HG03095 (cell line): Measurements from ENCODE around the gene EHMT1.

Source experiments
- ATAC-seq: cut with Tn5 transposase; IDR thresholded peaks from one replicate; pipeline ENCODE4 v1.9.1; 2021; ENCODE audit warnings: moderate library complexity; ENCODE audit not compliant: unreplicated experiment

The EHMT1 gene

GRCh38 chr9:137643921-137644320, 25.1 kb downstream of the EHMT1 start:
- ATAC-seq = no peak

GRCh38 chr9:137645211-137645610, 26.4 kb downstream of the EHMT1 start:
- ATAC-seq = no peak

- ATAC-seq = no peak
Measured at GRCh38 chr9:137646341-137646740, 27.5 kb downstream of the EHMT1 start.

- ATAC-seq = no peak
Measured at GRCh38 chr9:137647096-137647714, 28.4 kb downstream of the EHMT1 start.

GRCh38 chr9:137648396-137648795, 29.6 kb downstream of the EHMT1 start:
- ATAC-seq = no peak

GRCh38 chr9:137649553-137649952, 30.7 kb downstream of the EHMT1 start:
- no peak for ATAC-seq

GRCh38 chr9:137650259-137650658, 31.5 kb downstream of the EHMT1 start:
- no peak for ATAC-seq

GRCh38 chr9:137650779-137651178, 32.0 kb downstream of the EHMT1 start:
- ATAC-seq = no peak

GRCh38 chr9:137656416-137656815, 37.6 kb downstream of the EHMT1 start:
- no peak for ATAC-seq

GRCh38 chr9:137657606-137658005, 38.8 kb downstream of the EHMT1 start:
- no peak for ATAC-seq

- no peak for ATAC-seq
Measured at GRCh38 chr9:137658781-137659180, 40.0 kb downstream of the EHMT1 start.

- no peak for ATAC-seq
Measured at GRCh38 chr9:137660144-137660543, 41.3 kb downstream of the EHMT1 start.

- ATAC-seq = no peak
Measured at GRCh38 chr9:137663584-137663983, 44.8 kb downstream of the EHMT1 start.

- no peak for ATAC-seq
Measured at GRCh38 chr9:137664676-137665075, 45.9 kb downstream of the EHMT1 start.

GRCh38 chr9:137665226-137665625, 46.4 kb downstream of the EHMT1 start:
- no peak for ATAC-seq

- no peak for ATAC-seq
Measured at GRCh38 chr9:137665697-137666512, 47.1 kb downstream of the EHMT1 start.

GRCh38 chr9:137666513-137666822, 47.7 kb downstream of the EHMT1 start:
- no peak for ATAC-seq

GRCh38 chr9:137666955-137667670, 48.3 kb downstream of the EHMT1 start:
- no peak for ATAC-seq

GRCh38 chr9:137668203-137668602, 49.4 kb downstream of the EHMT1 start:
- no peak for ATAC-seq

GRCh38 chr9:137669261-137669672, 50.5 kb downstream of the EHMT1 start:
- ATAC-seq = no peak

GRCh38 chr9:137670391-137671195, 51.8 kb downstream of the EHMT1 start:
- no peak for ATAC-seq
